Smooth muscle cell (in vitro differentiated cells): Measurements from ENCODE around the gene SSR2. TPM values are rescaled to one million over a fixed set of nuclear protein-coding genes. Genes with fewer than 3 reads are reported as not detected.

Experiments used
- DNase-seq: peaks from one replicate; lab custom pipeline; 2025; ENCODE audit not compliant: unreplicated experiment; lab: John Stamatoyannopoulos, UW
- H2AFZ ChIP-seq: fragments of 200-600 bp; sonication (generic); 2 replicates; pipeline ENCODE4 v1.6.0; 2016; ENCODE audit warnings: antibody characterized with exemption, low read depth, mild to moderate bottlenecking
- H3F3A ChIP-seq: fragments of 200-600 bp; sonication (generic); 2 replicates; pipeline ENCODE4 v1.6.0; 2017; ENCODE audit warnings: antibody characterized with exemption, low read depth
- H3K27ac ChIP-seq: fragments of 200-600 bp; sonication (generic); 2 replicates; pipeline ENCODE4 v1.5.1; 2016; ENCODE audit warnings: low read depth, mild to moderate bottlenecking
- H3K27me3 ChIP-seq: fragments of 200-600 bp; sonication (generic); 2 replicates; pipeline ENCODE4 v1.6.1; 2016; ENCODE audit warnings: low read depth, mild to moderate bottlenecking
- H3K36me3 ChIP-seq: fragments of 200-600 bp; sonication (generic); 2 replicates; pipeline ENCODE4 v1.5.1; 2016; ENCODE audit warnings: low read depth
- H3K4me1 ChIP-seq: fragments of 200-600 bp; sonication (generic); 2 replicates; pipeline ENCODE4 v1.5.1; 2016; ENCODE audit warnings: low read depth
- H3K4me2 ChIP-seq: fragments of 200-600 bp; sonication (generic); 2 replicates; pipeline ENCODE4 v1.6.0; 2016; ENCODE audit warnings: mild to moderate bottlenecking
- H3K4me3 ChIP-seq: fragments of 200-600 bp; sonication (generic); 2 replicates; pipeline ENCODE4 v1.5.1; 2016; ENCODE audit warnings: mild to moderate bottlenecking
- H3K79me2 ChIP-seq: fragments of 200-600 bp; sonication (generic); 2 replicates; pipeline ENCODE4 v1.6.0; 2016; ENCODE audit warnings: low read depth, mild to moderate bottlenecking
- H3K9ac ChIP-seq: fragments of 200-600 bp; sonication (generic); 2 replicates; pipeline ENCODE4 v1.6.0; 2016; ENCODE audit warnings: low read depth
- H3K9me3 ChIP-seq: fragments of 200-600 bp; sonication (generic); replicated peaks from 2 replicates; pipeline ENCODE4 v1.5.1; 2016; ENCODE audit warnings: low read depth
- H4K20me1 ChIP-seq: fragments of 200-600 bp; sonication (generic); 2 replicates; pipeline ENCODE4 v1.6.0; 2016; ENCODE audit warnings: low read depth
- WGBS: methylation state at CpG from one replicate; pipeline ENCODE4 v1.1.7; 2016; ENCODE audit warnings: low lambda C conversion rate; 5-methylcytosine and 5-hydroxymethylcytosine counted together
- polyA plus RNA-seq: library from polyadenylated mRNA; unstranded; fragments of >200 nt; fragmentation: Nextera tagmentation; extraction: Ambion mirVana; gene quantifications from 2 replicates; pipeline ENCODE4 v1.2.1, GENCODE V29; 2016
- total RNA-seq: library from RNA; depleted of rRNA; stranded (reverse); fragments of >200 nt; gene quantifications from 2 replicates; pipeline ENCODE4 v1.2.3, GENCODE V29; 2014
- TF ChIP-seq, protein P1 (sequence below): fragments of 200-600 bp; sonication (generic); IDR thresholded peaks from 2 replicates; pipeline ENCODE4 v1.5.1; 2017; ENCODE audit warnings: borderline replicate concordance, mild to moderate bottlenecking, antibody characterized with exemption; ENCODE audit not compliant: insufficient read depth, poor library complexity, severe bottlenecking

Gene SSR2
- total and polyA plus RNA-seq, 2 experiments from 2014 or later, result 447 to 457 TPM

DNA sequence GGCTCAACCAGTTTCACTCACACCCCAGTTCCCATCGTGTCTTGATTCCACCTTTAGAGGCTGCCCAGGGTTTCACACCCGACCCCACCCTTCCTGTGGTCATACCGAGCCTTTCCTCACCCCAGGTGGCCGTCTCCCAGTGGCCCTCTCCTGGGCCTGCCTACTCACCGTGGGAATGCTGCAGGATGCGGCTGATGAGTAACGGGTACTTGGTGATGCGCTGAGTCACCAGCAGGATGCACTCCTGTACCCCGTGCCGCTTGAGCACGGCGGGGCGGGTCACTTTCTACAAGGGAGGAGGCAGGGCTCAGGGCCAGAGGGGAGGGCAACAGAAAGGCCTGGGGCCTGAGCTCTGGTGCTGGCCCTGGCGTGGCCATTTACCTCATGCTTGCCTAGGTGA lies 58.8 kb downstream of the SSR2 start:
- peaks cover 59% of the 10 kb centered on the region for H4K20me1 ChIP-seq
- DNase-seq, result no peak
- H3F3A ChIP-seq, result no peaks in the 10 kb centered on the region
- H2AFZ ChIP-seq, result no peak overlapping the region
- no peaks in the 10 kb centered on the region for H3K9me3 ChIP-seq
- H3K4me2 ChIP-seq, result no peak overlapping the region
- H3K9ac ChIP-seq, result no peak overlapping the region
- no peaks in the 10 kb centered on the region for H3K27me3 ChIP-seq
- TF ChIP-seq, protein P1, sequence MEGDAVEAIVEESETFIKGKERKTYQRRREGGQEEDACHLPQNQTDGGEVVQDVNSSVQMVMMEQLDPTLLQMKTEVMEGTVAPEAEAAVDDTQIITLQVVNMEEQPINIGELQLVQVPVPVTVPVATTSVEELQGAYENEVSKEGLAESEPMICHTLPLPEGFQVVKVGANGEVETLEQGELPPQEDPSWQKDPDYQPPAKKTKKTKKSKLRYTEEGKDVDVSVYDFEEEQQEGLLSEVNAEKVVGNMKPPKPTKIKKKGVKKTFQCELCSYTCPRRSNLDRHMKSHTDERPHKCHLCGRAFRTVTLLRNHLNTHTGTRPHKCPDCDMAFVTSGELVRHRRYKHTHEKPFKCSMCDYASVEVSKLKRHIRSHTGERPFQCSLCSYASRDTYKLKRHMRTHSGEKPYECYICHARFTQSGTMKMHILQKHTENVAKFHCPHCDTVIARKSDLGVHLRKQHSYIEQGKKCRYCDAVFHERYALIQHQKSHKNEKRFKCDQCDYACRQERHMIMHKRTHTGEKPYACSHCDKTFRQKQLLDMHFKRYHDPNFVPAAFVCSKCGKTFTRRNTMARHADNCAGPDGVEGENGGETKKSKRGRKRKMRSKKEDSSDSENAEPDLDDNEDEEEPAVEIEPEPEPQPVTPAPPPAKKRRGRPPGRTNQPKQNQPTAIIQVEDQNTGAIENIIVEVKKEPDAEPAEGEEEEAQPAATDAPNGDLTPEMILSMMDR, result peak; percentile 16
- WGBS, result 40% methylated on average over 14 of the region's 14 CpGs
- H3K36me3 ChIP-seq, result peaks cover 6% of the 10 kb centered on the region
- peak overlapping the region; percentile 53 for H3K27ac ChIP-seq
- peaks cover 4% of the 10 kb centered on the region for H3K4me1 ChIP-seq
- H3K4me3 ChIP-seq, result no peak overlapping the region
- peaks cover 15% of the 10 kb centered on the region for H3K79me2 ChIP-seq

DNA sequence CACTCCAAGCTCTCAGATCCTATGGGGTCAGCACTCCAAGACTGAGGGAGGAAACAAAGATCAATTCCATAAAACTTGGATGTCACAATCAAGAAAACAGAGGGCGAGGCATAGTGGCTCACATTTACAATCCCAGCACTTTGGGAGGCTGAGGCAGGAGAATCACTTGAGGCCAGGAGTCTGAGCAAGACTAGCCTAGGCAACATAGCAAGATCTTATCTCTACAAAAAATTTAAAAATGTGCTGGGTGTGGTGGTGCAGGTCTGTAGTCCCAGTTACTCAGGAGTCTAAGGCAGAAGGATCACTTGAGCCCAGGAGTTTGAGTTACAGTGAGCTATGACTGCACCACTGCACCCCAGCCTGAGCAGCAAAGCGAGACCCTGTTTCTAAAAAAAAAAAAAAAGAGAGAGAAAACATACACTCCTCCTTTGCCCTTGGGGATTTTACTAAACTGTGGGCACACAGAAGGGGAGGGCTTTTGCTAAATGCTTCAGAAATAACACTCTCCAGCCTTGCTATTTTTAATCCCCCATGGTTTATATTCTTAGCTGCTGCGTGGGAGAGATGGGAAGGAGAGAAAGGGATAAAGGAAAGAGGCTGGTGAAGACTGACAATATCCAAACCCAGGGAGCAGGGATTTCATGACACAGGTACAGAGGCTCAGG lies 60.5 kb downstream of the SSR2 start:
- no peak for DNase-seq
- Histone ChIP-seq H3K27ac (peak overlapping the region; percentile 65), H3K79me2 (peaks cover 7% of the 10 kb centered on the region), H3F3A (no peaks in the 10 kb centered on the region), H3K9me3 (no peaks in the 10 kb centered on the region), H2AFZ (no peak overlapping the region), H3K27me3 (no peaks in the 10 kb centered on the region), H3K4me2 (peak overlapping the region; percentile 36), H4K20me1 (peaks cover 44% of the 10 kb centered on the region), H3K9ac (no peak overlapping the region), H3K36me3 (peaks cover 8% of the 10 kb centered on the region), H3K4me1 (peaks cover 4% of the 10 kb centered on the region), H3K4me3 (no peak overlapping the region)
- TF ChIP-seq, protein P1, result no peak
- WGBS, result 64% methylated on average over 3 of the region's 3 CpGs

Other genes with a start within 250 kb of the SSR2 start
- 21.0 and 22.2 TPM in 2 replicates for gene GON4L, start 163.7 kb downstream of the SSR2 start, total RNA-seq
- gene GON4L, start 163.7 kb downstream of the SSR2 start, polyA plus RNA-seq, result 40.8 and 45.3 TPM in 2 replicates
- 3.4 and 4.6 TPM in 2 replicates for gene SYT11, start 161.4 kb downstream of the SSR2 start, total RNA-seq
- 2.1 and 2.9 TPM in 2 replicates for gene SYT11, start 161.4 kb downstream of the SSR2 start, polyA plus RNA-seq
- gene RIT1, start 109.6 kb downstream of the SSR2 start, total RNA-seq, result 59.6 and 65.3 TPM in 2 replicates
- 63.6 and 64.4 TPM in 2 replicates for gene RIT1, start 109.6 kb downstream of the SSR2 start, polyA plus RNA-seq
- 35.6 and 41.7 TPM in 2 replicates for gene KHDC4, start 86.5 kb downstream of the SSR2 start, total RNA-seq
- 14.9 and 18.3 TPM in 2 replicates for gene KHDC4, start 86.5 kb downstream of the SSR2 start, polyA plus RNA-seq
- gene RXFP4, start 79.3 kb downstream of the SSR2 start, total RNA-seq, result not detected in 2 replicates
- gene RXFP4, start 79.3 kb downstream of the SSR2 start, polyA plus RNA-seq, result 0.66 and 1.5 TPM in 2 replicates
- 30.2 and 58.0 TPM in 2 replicates for gene ARHGEF2, start 42.4 kb downstream of the SSR2 start, total RNA-seq
- 21.0 and 24.2 TPM in 2 replicates for gene ARHGEF2, start 42.4 kb downstream of the SSR2 start, polyA plus RNA-seq
- 18.1 and 18.8 TPM in 2 replicates for gene UBQLN4, start 32.8 kb upstream of the SSR2 start, total RNA-seq
- gene UBQLN4, start 32.8 kb upstream of the SSR2 start, polyA plus RNA-seq, result 19.4 and 23.3 TPM in 2 replicates
- gene LAMTOR2, start 33.8 kb upstream of the SSR2 start, total RNA-seq, result 32.2 and 55.1 TPM in 2 replicates
- gene LAMTOR2, start 33.8 kb upstream of the SSR2 start, polyA plus RNA-seq, result 146 and 156 TPM in 2 replicates
- gene RAB25, start 40.2 kb upstream of the SSR2 start, total RNA-seq, result 16.8 and 27.1 TPM in 2 replicates
- gene RAB25, start 40.2 kb upstream of the SSR2 start, polyA plus RNA-seq, result 8.9 and 53.5 TPM in 2 replicates
- gene MEX3A, start 61.5 kb upstream of the SSR2 start, total RNA-seq, result 13.5 and 13.8 TPM in 2 replicates
- gene MEX3A, start 61.5 kb upstream of the SSR2 start, polyA plus RNA-seq, result 10.5 and 11.0 TPM in 2 replicates
- 237 and 256 TPM in 2 replicates for gene LMNA, start 93.8 kb upstream of the SSR2 start, total RNA-seq
- 626 and 674 TPM in 2 replicates for gene LMNA, start 93.8 kb upstream of the SSR2 start, polyA plus RNA-seq
- gene SEMA4A, start 132.6 kb upstream of the SSR2 start, total RNA-seq, result 2.1 and 5.0 TPM in 2 replicates
- 2.2 and 4.2 TPM in 2 replicates for gene SEMA4A, start 132.6 kb upstream of the SSR2 start, polyA plus RNA-seq
- 11.6 and 13.9 TPM in 2 replicates for gene SLC25A44, start 173.2 kb upstream of the SSR2 start, total RNA-seq
- gene SLC25A44, start 173.2 kb upstream of the SSR2 start, polyA plus RNA-seq, result 11.4 and 17.7 TPM in 2 replicates
- gene PMF1, start 192.1 kb upstream of the SSR2 start, total RNA-seq, result 51.4 and 59.2 TPM in 2 replicates
- gene PMF1, start 192.1 kb upstream of the SSR2 start, polyA plus RNA-seq, result 82.5 and 87.4 TPM in 2 replicates
- gene BGLAP, start 221.2 kb upstream of the SSR2 start, total RNA-seq, result 0.63 TPM in 1 of 2 replicates, not detected in the other
- 0.62 and 2.9 TPM in 2 replicates for gene BGLAP, start 221.2 kb upstream of the SSR2 start, polyA plus RNA-seq
- gene PAQR6, start 227.1 kb upstream of the SSR2 start, total RNA-seq, result 1.3 and 3.0 TPM in 2 replicates
- gene PAQR6, start 227.1 kb upstream of the SSR2 start, polyA plus RNA-seq, result 2.7 and 4.4 TPM in 2 replicates